NT2/D1 (cell line): ENCODE results near the gene AHI1.

Source experiments
- YY1 ChIP-seq: IDR thresholded peaks from 2 replicates; pipeline ENCODE4 v1.6.1; 2011; ENCODE audit not compliant: insufficient read length, insufficient read depth
- ZNF274 ChIP-seq: IDR thresholded peaks from 2 replicates; pipeline ENCODE4 v1.6.1; 2011; ENCODE audit warnings: mild to moderate bottlenecking, low read depth, low read length

DNA sequence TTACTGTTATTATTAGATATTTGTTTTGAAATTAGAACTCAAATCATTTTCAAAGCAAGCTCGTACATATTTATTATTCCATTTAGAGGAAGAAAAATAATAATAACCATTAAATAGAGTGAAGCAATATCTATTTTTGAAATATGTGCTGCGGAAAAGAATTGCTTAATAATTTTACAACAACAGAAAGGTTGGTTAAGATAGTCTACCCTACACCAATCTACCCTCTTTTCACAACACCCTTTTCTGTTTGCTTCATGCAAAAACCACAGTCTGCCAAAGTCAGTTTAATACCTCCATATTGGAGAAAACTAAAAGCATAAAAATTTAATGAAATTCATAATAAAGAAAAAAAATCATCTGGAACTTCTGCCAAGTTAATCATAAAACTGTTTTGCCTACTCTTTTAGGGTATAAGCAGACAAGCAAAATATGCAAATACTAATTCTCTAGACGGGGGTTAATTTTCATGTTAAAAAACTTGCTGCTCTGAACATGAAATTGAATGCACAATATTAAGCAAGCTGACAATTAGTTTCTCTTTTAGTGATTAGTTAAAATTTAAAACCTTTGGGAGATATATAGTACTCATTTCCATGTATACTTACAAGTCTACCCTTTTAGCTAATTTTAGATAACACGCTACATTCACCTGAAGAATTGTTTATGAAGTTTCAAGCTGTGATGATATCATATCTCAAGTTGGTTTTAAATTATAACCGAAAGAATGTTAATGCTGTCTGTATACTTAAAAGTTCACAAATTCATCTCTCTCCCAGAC, 100.2 kb downstream of the AHI1 start:
- TF ChIP-seq ZNF274, result no peak
- no peak for TF ChIP-seq YY1
